Measurements from ENCODE around the gene BNIP3.

GRCh38 chr10:131933016-131933695 lies 48.6 kb downstream of the BNIP3 start:
- TF ChIP-seq CTCF (IDR thresholded peaks at IDR 0.05; ENCODE audit: extremely low read depth in 1 of 2, insufficient read depth in 1 of 2, low read depth in 1 of 2, low read length in 2 of 2) = no peak
- no peak for TF ChIP-seq GATA2 (IDR thresholded peaks at IDR 0.05; ENCODE audit: insufficient read depth, insufficient read length, low read depth, low read length)
- TF ChIP-seq MYC (IDR thresholded peaks at IDR 0.05; ENCODE audit: low read depth, low read length) = no peak
- TF ChIP-seq MAX (IDR thresholded peaks at IDR 0.05; ENCODE audit: insufficient read depth, insufficient read length) = no peak
- no peak for TF ChIP-seq POLR2A (IDR thresholded peaks at IDR 0.05; ENCODE audit: low read depth, low read length)

Data from endothelial cell of umbilical vein (primary cell).